GM11168 (cell line): ENCODE measurements around the gene FAM131A.

Source experiments
- in situ Hi-C: fragments of 300-500 bp; cut with MboI; formaldehyde crosslinking; loops from one replicate; pipeline ENCODE4 v1.12.0; 2022; ENCODE audit warnings: low sequenced_read_pairs; ENCODE audit not compliant: unreplicated experiment

Gene FAM131A

DNA sequence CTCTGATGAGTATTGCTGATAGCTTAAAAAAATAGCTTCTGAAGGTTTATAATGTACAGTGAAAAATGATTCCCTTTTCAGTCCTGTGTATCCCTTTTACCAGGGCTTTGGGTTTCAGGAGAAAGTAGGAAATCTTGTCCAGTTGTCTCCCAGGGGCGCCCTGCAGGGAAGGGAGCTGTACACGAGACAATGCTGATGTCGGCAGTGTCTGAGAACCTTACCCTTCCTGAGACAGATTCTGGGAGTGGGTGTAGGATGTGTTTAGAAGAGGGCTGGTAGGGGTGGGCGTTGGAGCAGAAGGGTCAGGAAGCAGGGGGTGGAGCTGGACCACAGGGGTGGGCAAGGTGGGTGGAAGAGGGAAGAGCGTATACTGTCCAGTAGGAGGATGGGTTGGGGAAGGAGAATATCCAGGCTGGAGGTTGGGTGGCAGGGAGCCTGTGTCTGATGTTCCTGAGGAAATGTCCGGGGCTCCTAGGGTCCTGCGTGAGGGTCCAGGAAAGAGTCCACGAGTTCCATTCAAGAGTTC is 35.0 kb downstream of the FAM131A start:
- in situ Hi-C loops, result no loop called here

DNA sequence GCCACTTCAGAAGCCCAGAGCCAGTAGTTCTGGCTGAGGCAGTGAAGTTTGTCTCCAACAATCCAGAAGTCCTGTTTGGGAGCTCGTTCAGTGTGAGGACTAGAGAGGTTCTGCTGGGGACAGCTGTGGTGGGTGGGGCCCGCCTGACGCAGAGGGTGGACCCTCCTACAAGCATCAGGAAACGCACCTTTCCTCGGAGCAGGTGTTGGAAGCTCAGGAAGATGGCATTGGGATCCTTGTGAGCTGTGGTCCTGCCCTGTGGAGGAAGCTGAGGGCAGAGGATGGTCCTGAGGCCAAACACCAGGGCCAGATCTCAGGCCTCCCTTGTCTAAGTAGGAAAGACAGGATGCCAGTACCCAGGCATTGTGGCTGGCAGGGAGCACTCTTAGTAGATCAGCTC is 35.5 kb downstream of the FAM131A start:
- in situ Hi-C loops, result no loop called here

GRCh38 chr3:184373422-184373821 is 36.0 kb downstream of the FAM131A start:
- in situ Hi-C loops, result no loop called here

GRCh38 chr3:184375747-184376461 is 38.5 kb downstream of the FAM131A start:
- in situ Hi-C loops, result no loop called here

GRCh38 chr3:184377374-184377773 is 40.0 kb downstream of the FAM131A start:
- in situ Hi-C loops, result no loop called here

DNA sequence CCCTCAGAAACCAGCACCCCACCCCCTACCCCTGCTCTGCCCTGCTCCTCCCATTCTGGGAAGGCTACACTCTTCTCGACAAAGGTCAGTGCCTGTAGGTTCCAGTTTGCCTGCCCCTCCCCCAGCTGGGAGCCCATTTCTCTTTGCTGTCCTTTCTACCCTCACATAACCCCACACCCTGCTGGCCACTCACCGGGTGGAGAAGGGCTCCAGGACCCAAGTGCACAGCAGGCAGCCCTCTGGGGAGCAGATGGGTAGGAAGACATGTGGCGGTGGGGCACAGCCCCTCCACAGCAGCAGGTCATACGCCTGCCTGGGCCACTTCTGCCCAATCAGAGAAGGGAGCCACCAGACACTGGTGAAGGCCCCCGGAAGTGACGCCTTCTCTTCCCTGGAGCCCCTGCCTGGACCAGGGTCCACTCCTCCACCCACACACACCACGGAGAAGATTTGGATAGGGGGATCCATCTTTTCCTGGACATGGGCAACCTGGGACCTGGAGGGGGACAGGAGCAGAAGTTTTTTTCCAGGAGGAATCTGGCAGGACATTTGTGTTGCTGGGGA is 40.6 kb downstream of the FAM131A start, which contains the start of gene THPO:
Gene THPO (minus strand): TSS at position 326 of the 564 bp plus-strand sequence. CDS start 1,948 bp downstream, outside the sequence.
- in situ Hi-C loops, result no loop called here

GRCh38 chr3:184378651-184379357 is 41.4 kb downstream of the FAM131A start:
- in situ Hi-C loops, result no loop called here

- in situ Hi-C loops, result no loop called here
These were observed 42.2 kb downstream of the FAM131A start, which contains the start of gene CHRD for GRCh38 chr3:184379358-184380184. TSS of gene CHRD (plus strand) at chr3:184380054. CDS start at chr3:184380319, 265 bp downstream.

- in situ Hi-C loops, result no loop called here
These were observed 42.8 kb downstream of the FAM131A start for GRCh38 chr3:184380185-184380626.

DNA sequence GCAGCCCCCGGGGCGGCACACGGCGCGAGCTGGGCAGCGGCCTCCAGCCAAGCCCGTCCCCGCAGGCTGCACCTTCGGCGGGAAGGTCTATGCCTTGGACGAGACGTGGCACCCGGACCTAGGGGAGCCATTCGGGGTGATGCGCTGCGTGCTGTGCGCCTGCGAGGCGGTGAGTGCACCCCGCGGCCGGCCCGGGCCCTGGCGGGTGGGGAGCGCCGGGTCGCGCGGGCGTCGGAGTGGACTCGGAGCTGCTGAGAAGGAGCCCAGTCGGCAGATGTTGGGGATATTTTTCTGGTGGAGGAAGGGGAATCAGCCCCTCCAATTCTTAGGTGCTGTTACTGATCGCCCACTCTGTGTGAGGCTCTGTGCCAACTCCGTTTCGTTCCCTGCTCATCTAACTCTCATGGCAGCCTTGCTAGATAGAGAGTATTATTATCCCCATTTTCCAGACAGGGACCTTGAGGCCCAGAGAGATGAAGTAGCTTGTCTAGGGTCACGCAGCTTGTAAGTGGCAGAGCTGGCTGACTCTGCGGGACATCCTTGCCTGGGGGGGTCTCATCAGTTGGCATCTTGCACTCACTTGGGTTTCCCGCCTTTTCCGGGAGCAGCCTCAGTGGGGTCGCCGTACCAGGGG is 43.3 kb downstream of the FAM131A start:
- in situ Hi-C loops, result no loop called here

GRCh38 chr3:184381261-184382224 is 44.1 kb downstream of the FAM131A start:
- in situ Hi-C loops, result no loop called here

DNA sequence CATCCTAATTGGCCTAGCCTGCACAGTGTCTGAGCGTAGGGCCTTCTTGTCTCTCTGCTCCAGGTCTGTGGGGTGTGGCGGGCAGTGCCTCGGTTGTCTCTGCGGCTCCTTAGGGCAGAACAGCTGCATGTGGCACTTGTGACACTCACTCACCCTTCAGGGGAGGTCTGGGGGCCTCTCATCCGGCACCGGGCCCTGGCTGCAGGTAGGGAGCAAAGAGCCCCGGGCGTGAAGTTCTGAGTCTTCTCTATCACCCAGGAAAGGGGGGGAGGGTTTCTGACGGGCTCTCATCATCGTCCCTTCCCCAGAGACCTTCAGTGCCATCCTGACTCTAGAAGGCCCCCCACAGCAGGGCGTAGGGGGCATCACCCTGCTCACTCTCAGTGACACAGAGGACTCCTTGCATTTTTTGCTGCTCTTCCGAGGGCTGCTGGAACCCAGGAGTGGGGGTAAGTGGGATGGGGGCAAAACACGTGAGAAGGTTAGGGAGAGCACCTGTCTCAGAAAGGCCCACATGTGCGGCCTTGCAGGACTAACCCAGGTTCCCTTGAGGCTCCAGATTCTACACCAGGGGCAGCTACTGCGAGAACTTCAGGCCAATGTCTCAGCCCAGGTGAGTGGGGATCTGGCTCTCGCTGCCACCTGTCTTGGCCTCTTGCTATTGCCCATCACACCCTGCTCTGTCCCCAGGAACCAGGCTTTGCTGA is 45.1 kb downstream of the FAM131A start:
- in situ Hi-C loops, result no loop called here

- in situ Hi-C loops, result no loop called here
These were observed 45.8 kb downstream of the FAM131A start for GRCh38 chr3:184383033-184383740.

DNA sequence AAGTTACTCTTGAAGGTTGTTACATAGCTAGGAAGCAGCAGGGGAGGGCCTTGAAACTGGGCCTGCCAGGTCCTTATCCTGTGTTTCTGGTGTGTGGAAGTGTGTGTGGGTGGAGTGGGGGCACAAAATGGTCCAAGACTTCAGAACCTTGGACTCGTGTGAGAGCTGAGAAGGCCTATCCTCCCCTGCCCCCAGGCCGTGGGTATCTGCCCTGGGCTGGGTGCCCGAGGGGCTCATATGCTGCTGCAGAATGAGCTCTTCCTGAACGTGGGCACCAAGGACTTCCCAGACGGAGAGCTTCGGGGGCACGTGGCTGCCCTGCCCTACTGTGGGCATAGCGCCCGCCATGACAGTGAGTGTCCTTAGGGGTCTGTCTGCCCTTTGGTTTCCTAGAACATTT is 46.9 kb downstream of the FAM131A start:
- in situ Hi-C loops, result no loop called here

- in situ Hi-C loops, result no loop called here
These were observed 47.5 kb downstream of the FAM131A start for GRCh38 chr3:184384856-184385422.

- in situ Hi-C loops, result no loop called here
These were observed 48.8 kb downstream of the FAM131A start for GRCh38 chr3:184386047-184386806.
